Panc1 (cell line): Measurements from ENCODE around the gene METTL24. TPM values are rescaled to one million over a fixed set of nuclear protein-coding genes. Genes with fewer than 3 reads are reported as not detected.

Source experiments
- ATAC-seq: fragments of 200-7000 bp; cut with Tn5 transposase; 2 replicates; pipeline ENCODE4 v1.9.1; 2020; ENCODE audit warnings: mild to moderate bottlenecking, moderate library complexity
- BruUV-seq: library from RNA; stranded (reverse); fragments of 400-500 nt; replicated peaks from 2 replicates; lab custom pipeline; 2021; lab: Mats Ljungman, UMichigan
- CTCF ChIA-PET: fragments of 300-600 bp; sonication (Branson Sonifier 250); formaldehyde crosslinking; loops from one replicate; lab custom pipeline; 2022; ENCODE audit warnings: antibody characterized with exemption; lab: Charles Lee
- POLR2A ChIA-PET: fragments of 300-600 bp; sonication (Branson Sonifier 250); formaldehyde crosslinking; loops from one replicate; lab custom pipeline; 2022; ENCODE audit warnings: antibody characterized with exemption; lab: Charles Lee
- DNase-seq: peaks from one replicate; pipeline ENCODE4 v3.0.0-alpha.2; 2010; ENCODE audit warnings: low read depth, low spot score
- H3K27ac ChIP-seq: 2 replicates; pipeline ENCODE4 v1.5.1; 2011; ENCODE audit warnings: mild to moderate bottlenecking, low read length, inconsistent platforms
- H3K27me3 ChIP-seq: fragments of 200-500 bp; sonication (Bioruptor generic); 2 replicates; pipeline ENCODE4 v1.6.0; 2014; ENCODE audit warnings: low read length, inconsistent platforms; ENCODE audit not compliant: control insufficient read depth, insufficient read depth
- H3K36me3 ChIP-seq: fragments of 200-500 bp; sonication (Bioruptor generic); 2 replicates; pipeline ENCODE4 v1.5.1; 2014; ENCODE audit warnings: inconsistent platforms, mild to moderate bottlenecking, low read length, moderate library complexity; ENCODE audit not compliant: control insufficient read depth, insufficient read depth
- H3K4me1 ChIP-seq: 2 replicates; pipeline ENCODE4 v1.5.1; 2011; ENCODE audit warnings: inconsistent platforms, mild to moderate bottlenecking, low read length, moderate library complexity; ENCODE audit not compliant: control insufficient read depth, insufficient read depth
- H3K4me3 ChIP-seq, 2 experiments: 2 replicates each; pipeline ENCODE4 v1.5.1; 2011 to 2012; ENCODE audit warnings: low read depth in 2 of 2, low read length in 2 of 2, mild to moderate bottlenecking in 2 of 2, inconsistent platforms in 1 of 2, moderate library complexity in 1 of 2
- H3K9me3 ChIP-seq: fragments of 200-500 bp; sonication (Bioruptor generic); 2 replicates; pipeline ENCODE4 v1.5.1; 2014; ENCODE audit warnings: low read depth, mild to moderate bottlenecking, inconsistent platforms, low read length, moderate library complexity; ENCODE audit not compliant: control insufficient read depth, insufficient read depth
- CTCF ChIP-seq: fragments of 450-650 bp; IDR thresholded peaks from 2 replicates; pipeline ENCODE4 v1.5.1; 2017; ENCODE audit warnings: mild to moderate bottlenecking
- POLR2AphosphoS5 ChIP-seq: IDR thresholded peaks from 2 replicates; pipeline ENCODE4 v1.6.1; 2012; ENCODE audit warnings: mild to moderate bottlenecking, low read depth, low read length, moderate library complexity
- SIN3A ChIP-seq: IDR thresholded peaks from 2 replicates; pipeline ENCODE4 v1.6.1; 2012; ENCODE audit warnings: low read depth, mild to moderate bottlenecking, low read length, moderate library complexity, borderline replicate concordance; ENCODE audit not compliant: insufficient read depth
- TCF7L2 ChIP-seq: IDR thresholded peaks from 2 replicates; pipeline ENCODE4 v1.6.1; 2011; ENCODE audit warnings: mild to moderate bottlenecking, low read depth, low read length, inconsistent platforms
- in situ Hi-C: cut with HindIII; loops from 2 replicates; pipeline ENCODE4 v1.10.0; 2016; ENCODE audit warnings: low sequenced_read_pairs, low pct_unique_long_range_greater_than_20kb
- intact Hi-C: fragments of 100-400 bp; cut with micrococcal nuclease; formaldehyde crosslinking; loops from one replicate; pipeline ENCODE4 v1.10.0; 2022; ENCODE audit not compliant: unreplicated experiment
- total RNA-seq: library from RNA; stranded (reverse); gene quantifications from one replicate; pipeline ENCODE4 v1.2.1, GENCODE V29; 2021; ENCODE audit not compliant: unreplicated experiment
- TF ChIP-seq, protein P1 (sequence below), 2 experiments: IDR thresholded peaks; 2 replicates each; pipeline ENCODE4 v1.6.1; 2011 to 2012; ENCODE audit warnings: low read depth in 2 of 2, control low read depth in 1 of 2, low read length in 1 of 2, mild to moderate bottlenecking in 1 of 2, moderate library complexity in 1 of 2; ENCODE audit not compliant: insufficient read depth in 1 of 2

The METTL24 gene
- total RNA-seq, 1 experiment from 2014 or later: not detected

DNA sequence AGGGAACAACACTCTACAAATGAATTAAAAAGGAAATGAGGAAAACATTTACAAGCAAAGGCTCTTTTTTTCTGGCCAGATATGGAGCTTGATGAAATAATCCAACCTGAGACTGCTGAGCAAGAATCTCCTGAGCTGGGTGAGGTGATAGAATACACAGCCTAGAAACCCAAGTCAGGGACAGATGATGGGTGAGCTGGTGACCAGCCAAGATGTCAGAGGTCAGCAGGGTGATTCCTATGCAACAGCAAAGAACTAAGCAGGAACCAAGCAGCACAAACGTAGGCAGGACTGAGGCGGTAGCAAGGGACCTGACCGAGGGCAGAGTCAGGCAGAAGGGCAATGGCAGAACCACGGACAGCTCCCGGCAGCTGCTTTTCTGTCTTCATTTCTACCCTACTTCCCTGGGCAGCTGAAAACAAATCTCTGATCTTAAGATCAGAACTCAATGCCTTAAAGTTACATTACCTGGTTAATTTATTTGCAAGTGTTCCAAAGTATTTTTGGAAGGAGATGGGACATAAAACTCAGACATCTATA is 102.9 kb downstream of the METTL24 start:
- Histone ChIP-seq H3K27me3 (peaks cover 5% of the 10 kb centered on the region), H3K9me3 (no peaks in the 10 kb centered on the region), H3K27ac (no peak overlapping the region), H3K4me1 (no peaks in the 10 kb centered on the region), H3K4me3 (no peak overlapping the region), H3K36me3 (no peaks in the 10 kb centered on the region)
- POLR2A ChIA-PET: no interaction called here
- intact Hi-C loops: no loop called here
- in situ Hi-C loops: no loop called here
- no TSS peak for BruUV-seq
- TF ChIP-seq SIN3A (no peak), POLR2AphosphoS5 (no peak), CTCF (no peak), TCF7L2 (no peak)
- TF ChIP-seq, protein P1, sequence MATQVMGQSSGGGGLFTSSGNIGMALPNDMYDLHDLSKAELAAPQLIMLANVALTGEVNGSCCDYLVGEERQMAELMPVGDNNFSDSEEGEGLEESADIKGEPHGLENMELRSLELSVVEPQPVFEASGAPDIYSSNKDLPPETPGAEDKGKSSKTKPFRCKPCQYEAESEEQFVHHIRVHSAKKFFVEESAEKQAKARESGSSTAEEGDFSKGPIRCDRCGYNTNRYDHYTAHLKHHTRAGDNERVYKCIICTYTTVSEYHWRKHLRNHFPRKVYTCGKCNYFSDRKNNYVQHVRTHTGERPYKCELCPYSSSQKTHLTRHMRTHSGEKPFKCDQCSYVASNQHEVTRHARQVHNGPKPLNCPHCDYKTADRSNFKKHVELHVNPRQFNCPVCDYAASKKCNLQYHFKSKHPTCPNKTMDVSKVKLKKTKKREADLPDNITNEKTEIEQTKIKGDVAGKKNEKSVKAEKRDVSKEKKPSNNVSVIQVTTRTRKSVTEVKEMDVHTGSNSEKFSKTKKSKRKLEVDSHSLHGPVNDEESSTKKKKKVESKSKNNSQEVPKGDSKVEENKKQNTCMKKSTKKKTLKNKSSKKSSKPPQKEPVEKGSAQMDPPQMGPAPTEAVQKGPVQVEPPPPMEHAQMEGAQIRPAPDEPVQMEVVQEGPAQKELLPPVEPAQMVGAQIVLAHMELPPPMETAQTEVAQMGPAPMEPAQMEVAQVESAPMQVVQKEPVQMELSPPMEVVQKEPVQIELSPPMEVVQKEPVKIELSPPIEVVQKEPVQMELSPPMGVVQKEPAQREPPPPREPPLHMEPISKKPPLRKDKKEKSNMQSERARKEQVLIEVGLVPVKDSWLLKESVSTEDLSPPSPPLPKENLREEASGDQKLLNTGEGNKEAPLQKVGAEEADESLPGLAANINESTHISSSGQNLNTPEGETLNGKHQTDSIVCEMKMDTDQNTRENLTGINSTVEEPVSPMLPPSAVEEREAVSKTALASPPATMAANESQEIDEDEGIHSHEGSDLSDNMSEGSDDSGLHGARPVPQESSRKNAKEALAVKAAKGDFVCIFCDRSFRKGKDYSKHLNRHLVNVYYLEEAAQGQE (IDR thresholded peaks at IDR 0.05; ENCODE audit: insufficient read depth in 1 of 2, low read depth in 2 of 2, low read length in 1 of 2): peak; percentile 97
- DNase-seq: no peak
- no peak for ATAC-seq
- CTCF ChIA-PET: no interaction called here

GRCh38 chr6:110250838-110251237 is 107.3 kb downstream of the METTL24 start:
- no peaks in the 10 kb centered on the region for H3K9me3 ChIP-seq
- H3K27me3 ChIP-seq: peaks cover 4% of the 10 kb centered on the region; the same call in 1 of the 2 replicates
- no peak for DNase-seq
- H3K27ac ChIP-seq: no peak overlapping the region
- in situ Hi-C loops (no loop called here), intact Hi-C loops (no loop called here)
- TF ChIP-seq, protein P1 (IDR thresholded peaks at IDR 0.05; ENCODE audit: insufficient read depth in 1 of 2, low read depth in 2 of 2, low read length in 1 of 2): no peak
- no peak for TF ChIP-seq SIN3A
- TF ChIP-seq CTCF: no peak
- no peak for TF ChIP-seq TCF7L2
- no peak for TF ChIP-seq POLR2AphosphoS5
- H3K36me3 ChIP-seq: no peaks in the 10 kb centered on the region
- H3K4me3 ChIP-seq: no peak overlapping the region
- ChIA-PET POLR2A (no interaction called here), CTCF (no interaction called here)
- no peak for ATAC-seq
- no peaks in the 10 kb centered on the region for H3K4me1 ChIP-seq
- BruUV-seq: no TSS peak
